ENCODE data around the gene KRT17. TPM values are rescaled to one million over a fixed set of nuclear protein-coding genes. Genes with fewer than 3 reads are reported as not detected.

Gene KRT17
- total and polyA plus RNA-seq, 2 donors (not counting 1 experiment from before 2014, with no cell fraction given): not detected

DNA sequence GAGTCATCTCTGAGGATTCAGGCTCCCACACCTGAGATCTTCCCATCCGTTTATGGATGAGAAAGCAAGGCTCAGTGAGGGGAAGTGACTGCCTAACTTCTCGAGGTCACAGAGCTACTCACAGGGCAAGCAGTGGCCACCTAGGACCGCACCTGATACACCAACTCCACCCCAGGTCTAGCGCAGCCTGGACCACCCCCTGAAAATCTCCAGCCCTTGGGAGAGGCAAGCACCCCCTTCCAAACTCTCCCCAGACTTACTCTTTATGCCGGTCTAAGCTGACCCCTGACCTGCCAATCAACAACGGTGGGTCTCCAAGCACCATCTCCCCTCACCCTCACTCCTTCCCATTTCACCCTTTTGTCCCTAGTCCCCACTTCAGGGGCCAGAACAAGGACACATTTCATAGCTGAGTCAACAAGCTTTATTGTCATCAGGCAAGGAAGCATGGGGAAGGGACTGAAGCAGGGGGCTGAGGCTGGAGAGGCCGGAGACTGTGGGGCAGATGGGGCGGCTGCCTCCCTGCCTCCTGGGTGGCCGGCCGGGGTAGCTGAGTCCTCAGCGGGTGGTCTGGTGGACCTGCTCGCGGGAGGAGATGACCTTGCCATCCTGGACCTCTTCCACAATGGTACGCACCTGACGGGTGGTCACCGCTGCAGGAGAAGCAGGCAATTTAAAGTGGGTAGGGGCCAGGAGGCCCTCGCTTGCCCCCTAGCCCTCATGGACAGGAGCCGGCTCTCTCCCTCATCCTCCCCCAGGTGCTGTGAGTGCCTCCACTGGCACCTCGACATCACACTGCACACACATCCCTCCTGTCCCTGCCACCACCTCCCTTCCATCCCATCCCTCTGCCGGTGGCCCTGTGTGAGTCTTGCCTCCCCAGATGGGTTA, 5.1 kb downstream of the KRT17 start:
- Mint-ChIP-seq H3K27ac (peak overlapping the region; percentile 15), H3K4me3 (no peak overlapping the region), H3K9me3 (ENCODE audit: insufficient read depth) (no peaks in the 10 kb centered on the region), H3K27me3 (peaks cover 17% of the 10 kb centered on the region), H3K4me1 (no peaks in the 10 kb centered on the region)
- ChIA-PET CTCF (interaction anchor here (2.0 kb wide), 1 partner anchor 70 kb away, joined by 4 read pairs; no protein-coding TSS in a partner anchor), POLR2A (no interaction called here)
- ATAC-seq (ENCODE audit: low read depth) (no peak), DNase-seq (no peak)
- H3K36me3 ChIP-seq (replicated peaks in 1 of 2; ENCODE audit: control extremely low read depth in 1 of 2, control insufficient read depth in 1 of 2, extremely low read depth in 1 of 2, insufficient read depth in 2 of 2, low read length in 1 of 2): no peaks in the 10 kb centered on the region
- H3K27me3 ChIP-seq (replicated peaks in 1 of 4; ENCODE audit: control extremely low read depth in 1 of 4, control insufficient read depth in 3 of 4, insufficient read depth in 4 of 4, low read length in 3 of 4): no peaks in the 10 kb centered on the region
- H3K27ac ChIP-seq (ENCODE audit: low read length in 2 of 2): no peak overlapping the region
- no peak overlapping the region for H3K4me2 ChIP-seq (replicated peaks; ENCODE audit: low read depth, low read length, poor library complexity, severe bottlenecking)
- H2AFZ ChIP-seq (ENCODE audit: insufficient read depth, low read depth, low read length, poor library complexity, severe bottlenecking): no peak overlapping the region
- WGBS (ENCODE audit: insufficient coverage): 90% methylated on average over 13 of the region's 20 CpGs
- no peaks in the 10 kb centered on the region for H3K79me2 ChIP-seq (ENCODE audit: control insufficient read depth, insufficient read depth, low read length)
- no peaks in the 10 kb centered on the region for H3K4me1 ChIP-seq (ENCODE audit: control insufficient read depth in 2 of 2, insufficient read depth in 2 of 2, low read length in 2 of 2)
- intact Hi-C loops (cut with micrococcal nuclease): no loop called here
- H3K4me3 ChIP-seq (ENCODE audit: control extremely low read depth in 1 of 5, extremely low read depth in 1 of 5, insufficient read depth in 1 of 5, low read depth in 2 of 5, low read length in 4 of 5): no peak overlapping the region
- no peak overlapping the region for H3K9ac ChIP-seq (ENCODE audit: low read length)
- no peaks in the 10 kb centered on the region for H3K9me3 ChIP-seq (ENCODE audit: control extremely low read depth in 1 of 3, control insufficient read depth in 2 of 3, insufficient read depth in 1 of 3, low read length in 2 of 3)
- TF ChIP-seq, protein P1, sequence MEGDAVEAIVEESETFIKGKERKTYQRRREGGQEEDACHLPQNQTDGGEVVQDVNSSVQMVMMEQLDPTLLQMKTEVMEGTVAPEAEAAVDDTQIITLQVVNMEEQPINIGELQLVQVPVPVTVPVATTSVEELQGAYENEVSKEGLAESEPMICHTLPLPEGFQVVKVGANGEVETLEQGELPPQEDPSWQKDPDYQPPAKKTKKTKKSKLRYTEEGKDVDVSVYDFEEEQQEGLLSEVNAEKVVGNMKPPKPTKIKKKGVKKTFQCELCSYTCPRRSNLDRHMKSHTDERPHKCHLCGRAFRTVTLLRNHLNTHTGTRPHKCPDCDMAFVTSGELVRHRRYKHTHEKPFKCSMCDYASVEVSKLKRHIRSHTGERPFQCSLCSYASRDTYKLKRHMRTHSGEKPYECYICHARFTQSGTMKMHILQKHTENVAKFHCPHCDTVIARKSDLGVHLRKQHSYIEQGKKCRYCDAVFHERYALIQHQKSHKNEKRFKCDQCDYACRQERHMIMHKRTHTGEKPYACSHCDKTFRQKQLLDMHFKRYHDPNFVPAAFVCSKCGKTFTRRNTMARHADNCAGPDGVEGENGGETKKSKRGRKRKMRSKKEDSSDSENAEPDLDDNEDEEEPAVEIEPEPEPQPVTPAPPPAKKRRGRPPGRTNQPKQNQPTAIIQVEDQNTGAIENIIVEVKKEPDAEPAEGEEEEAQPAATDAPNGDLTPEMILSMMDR (IDR thresholded peaks at IDR 0.05): no peak
- TF ChIP-seq EZH2 (IDR thresholded peaks at IDR 0.05; ENCODE audit: borderline replicate concordance, insufficient read depth, low read depth, low read length, poor library complexity, severe bottlenecking): no peak
- no peaks in the 10 kb centered on the region for H4K20me1 ChIP-seq (ENCODE audit: control insufficient read depth, insufficient read depth, low read length, poor library complexity, severe bottlenecking)

DNA sequence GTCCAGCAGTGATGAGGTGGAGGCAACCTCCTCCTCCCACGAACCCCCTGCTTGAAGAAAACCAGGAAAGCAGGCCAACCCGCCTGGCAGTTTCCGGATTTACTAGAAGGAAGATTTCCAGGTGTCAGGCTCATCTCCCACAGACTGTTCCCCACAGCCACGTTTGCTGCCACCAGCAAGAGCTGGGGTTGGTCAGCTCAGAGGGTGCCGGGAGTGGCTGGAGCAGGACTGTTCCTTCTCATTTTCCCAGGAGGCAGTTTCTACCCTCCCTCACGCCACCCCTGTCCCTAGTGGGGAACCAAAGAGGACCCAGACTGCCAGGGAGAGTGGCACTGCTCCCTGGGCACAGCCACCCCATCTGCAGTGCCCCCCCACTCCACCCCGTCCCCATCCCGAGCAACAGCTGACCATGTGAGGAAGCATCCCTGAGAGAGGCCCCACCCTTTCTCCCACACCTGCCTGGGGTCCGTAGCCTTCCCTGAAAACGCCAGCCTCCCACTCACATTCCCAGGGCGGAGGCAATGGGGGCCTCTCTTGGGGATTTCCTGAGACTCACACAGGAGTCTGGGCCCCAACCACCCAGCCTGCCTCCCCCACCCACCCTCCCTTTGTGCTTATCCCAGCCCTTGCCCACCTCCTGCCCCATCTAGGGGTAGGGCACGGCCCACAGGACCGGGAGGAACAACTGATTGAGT, 5.9 kb downstream of the KRT17 start:
- Histone ChIP-seq H3K9me3 (ENCODE audit: control extremely low read depth in 1 of 3, control insufficient read depth in 2 of 3, insufficient read depth in 1 of 3, low read length in 2 of 3) (no peaks in the 10 kb centered on the region), H3K27me3 (replicated peaks in 1 of 4; ENCODE audit: control extremely low read depth in 1 of 4, control insufficient read depth in 3 of 4, insufficient read depth in 4 of 4, low read length in 3 of 4) (no peaks in the 10 kb centered on the region), H4K20me1 (ENCODE audit: control insufficient read depth, insufficient read depth, low read length, poor library complexity, severe bottlenecking) (no peaks in the 10 kb centered on the region), H3K4me2 (replicated peaks; ENCODE audit: low read depth, low read length, poor library complexity, severe bottlenecking) (no peak overlapping the region), H3K36me3 (replicated peaks in 1 of 2; ENCODE audit: control extremely low read depth in 1 of 2, control insufficient read depth in 1 of 2, extremely low read depth in 1 of 2, insufficient read depth in 2 of 2, low read length in 1 of 2) (no peaks in the 10 kb centered on the region), H2AFZ (ENCODE audit: insufficient read depth, low read depth, low read length, poor library complexity, severe bottlenecking) (no peak overlapping the region), H3K79me2 (ENCODE audit: control insufficient read depth, insufficient read depth, low read length) (no peaks in the 10 kb centered on the region), H3K9ac (ENCODE audit: low read length) (no peak overlapping the region), H3K27ac (ENCODE audit: low read length in 2 of 2) (no peak overlapping the region), H3K4me1 (ENCODE audit: control insufficient read depth in 2 of 2, insufficient read depth in 2 of 2, low read length in 2 of 2) (no peaks in the 10 kb centered on the region), H3K4me3 (ENCODE audit: control extremely low read depth in 1 of 5, extremely low read depth in 1 of 5, insufficient read depth in 1 of 5, low read depth in 2 of 5, low read length in 4 of 5) (no peak overlapping the region)
- Mint-ChIP-seq H3K4me1 (no peaks in the 10 kb centered on the region), H3K4me3 (no peak overlapping the region), H3K9me3 (ENCODE audit: insufficient read depth) (no peaks in the 10 kb centered on the region), H3K27me3 (peaks cover 17% of the 10 kb centered on the region), H3K27ac (no peak overlapping the region)
- CTCF ChIA-PET: no interaction called here
- POLR2A ChIA-PET: no interaction called here
- ATAC-seq (ENCODE audit: low read depth) (no peak), DNase-seq (no peak)
- WGBS (ENCODE audit: insufficient coverage): 83% methylated on average over 10 of the region's 13 CpGs
- TF ChIP-seq EZH2 (IDR thresholded peaks at IDR 0.05; ENCODE audit: borderline replicate concordance, insufficient read depth, low read depth, low read length, poor library complexity, severe bottlenecking): no peak
- TF ChIP-seq, protein P1 (IDR thresholded peaks at IDR 0.05): no peak
- intact Hi-C loops (cut with micrococcal nuclease): no loop called here
